HCT116 (cell line): ENCODE results near the gene KIAA0319L. TPM values are rescaled to one million over a fixed set of nuclear protein-coding genes. Genes with fewer than 3 reads are reported as not detected.

Source experiments
- ATAC-seq: fragments of 200-7000 bp; cut with Tn5 transposase; 2 replicates; pipeline ENCODE4 v1.9.1; 2020; ENCODE audit warnings: mild to moderate bottlenecking, moderate library complexity
- BruUV-seq: library from RNA; stranded (reverse); fragments of 400-500 nt; replicated peaks from 2 replicates; lab custom pipeline; 2021; lab: Mats Ljungman, UMichigan
- CTCF ChIA-PET: fragments of 300-600 bp; sonication (Branson Sonifier 250); formaldehyde crosslinking; loops from one replicate; lab custom pipeline; 2021; ENCODE audit warnings: antibody characterized with exemption; lab: Charles Lee
- POLR2A ChIA-PET: fragments of 300-600, 350-600 bp; sonication (Branson Sonifier 250); formaldehyde crosslinking; loops from one replicate; lab custom pipeline; 2021; ENCODE audit warnings: antibody characterized with exemption; lab: Charles Lee
- RAD21 ChIA-PET, 2 experiments: fragments of 300-600 bp; sonication (Branson Sonifier 250); formaldehyde crosslinking; loops; one replicate each; lab custom pipeline; 2023; ENCODE audit warnings: low total read pairs in 2 of 2; ENCODE audit not compliant: uncharacterized antibody in 2 of 2, unreplicated experiment in 2 of 2, low non-redundant PET in 1 of 2; lab: Charles Lee
- DNase-seq: peaks from one replicate; pipeline ENCODE4 v3.0.0-alpha.2; 2010; ENCODE audit warnings: low read depth, low spot score
- H2AFZ ChIP-seq: fragments of 200-600 bp; shearing (Covaris generic), sonication (generic); 2 replicates; pipeline ENCODE4 v1.6.1; 2017; ENCODE audit warnings: low read depth, mixed run types, mixed read lengths, antibody characterized with exemption, low read length; ENCODE audit not compliant: poor library complexity, severe bottlenecking
- H3K27ac ChIP-seq: 2 replicates; pipeline ENCODE4 v1.5.1; 2012; ENCODE audit warnings: low read depth, low read length
- H3K27me3 ChIP-seq: fragments of 200-600 bp; sonication (generic); 2 replicates; pipeline ENCODE4 v1.6.1; 2016; ENCODE audit warnings: mixed run types, low read length, mixed read lengths; ENCODE audit not compliant: insufficient read depth
- H3K36me3 ChIP-seq, 2 experiments: fragments of 200-500 bp in 1 of 2; fragments of 200-600 bp in 1 of 2; sonication (Bioruptor generic) in 1 of 2; sonication (generic) in 1 of 2; 2 replicates each; pipeline versions ENCODE4 v1.5.1 to v1.6.1; 2014 to 2016; ENCODE audit warnings: low read length in 2 of 2, inconsistent platforms in 1 of 2, mixed read lengths in 1 of 2, mixed run types in 1 of 2; ENCODE audit not compliant: insufficient read depth in 2 of 2, control insufficient read depth in 1 of 2
- H3K4me1 ChIP-seq, 2 experiments: fragments of 200-600 bp in 1 of 2; sonication (generic) in 1 of 2; 2 replicates each; pipeline versions ENCODE4 v1.5.1 to v1.6.1; 2012 to 2017; ENCODE audit warnings: low read length in 2 of 2, inconsistent platforms in 1 of 2, mild to moderate bottlenecking in 1 of 2, mixed read lengths in 1 of 2, mixed run types in 1 of 2, moderate library complexity in 1 of 2; ENCODE audit not compliant: insufficient read depth in 2 of 2, control insufficient read depth in 1 of 2
- H3K4me2 ChIP-seq: fragments of 200-600 bp; sonication (generic); 2 replicates; pipeline ENCODE4 v1.6.1; 2017; ENCODE audit warnings: mixed run types, low read length, mixed read lengths
- H3K4me3 ChIP-seq, 2 experiments: fragments of 200-600 bp in 1 of 2; sonication (generic) in 1 of 2; replicated peaks in 1 of 2; 2 replicates each; pipeline ENCODE4 v1.5.1; 2011 to 2016; ENCODE audit warnings: low read length in 2 of 2, control low read depth in 1 of 2, low read depth in 1 of 2, mild to moderate bottlenecking in 1 of 2, mixed read lengths in 1 of 2, mixed run types in 1 of 2
- H3K79me2 ChIP-seq: fragments of 200-600 bp; sonication (generic); 2 replicates; pipeline ENCODE4 v1.6.1; 2017; ENCODE audit warnings: mild to moderate bottlenecking, mixed run types, low read length, moderate library complexity, mixed read lengths; ENCODE audit not compliant: insufficient read depth
- H3K9ac ChIP-seq: fragments of 200-600 bp; sonication (generic); 2 replicates; pipeline ENCODE4 v1.6.1; 2016; ENCODE audit warnings: low read length, mixed read lengths
- H3K9me2 ChIP-seq: fragments of 200-600 bp; sonication (generic), shearing (Covaris generic); 2 replicates; pipeline ENCODE4 v1.6.1; 2017; ENCODE audit warnings: mixed run types, mild to moderate bottlenecking, moderate library complexity; ENCODE audit not compliant: insufficient read depth
- H3K9me3 ChIP-seq, 2 experiments: fragments of 200-500 bp in 1 of 2; fragments of 200-600 bp in 1 of 2; sonication (Bioruptor generic) in 1 of 2; sonication (generic) in 1 of 2; 2 replicates each; pipeline ENCODE4 v1.6.1; 2014 to 2017; ENCODE audit warnings: low read length in 2 of 2, mixed read lengths in 2 of 2, inconsistent platforms in 1 of 2, low read depth in 1 of 2, mild to moderate bottlenecking in 1 of 2, mixed run types in 1 of 2, moderate library complexity in 1 of 2; ENCODE audit not compliant: control insufficient read depth in 1 of 2, insufficient read depth in 1 of 2
- H4K20me1 ChIP-seq: fragments of 200-600 bp; sonication (generic), shearing (Covaris generic); 2 replicates; pipeline ENCODE4 v1.6.1; 2017; ENCODE audit warnings: mixed run types, mild to moderate bottlenecking, moderate library complexity; ENCODE audit not compliant: insufficient read depth
- CBX3 ChIP-seq: IDR thresholded peaks from 2 replicates; pipeline ENCODE4 v1.6.1; 2012; ENCODE audit warnings: low read depth
- EGR1 ChIP-seq: IDR thresholded peaks from 2 replicates; pipeline ENCODE4 v1.6.1; 2012; ENCODE audit warnings: low read depth
- ELF1 ChIP-seq: IDR thresholded peaks from 2 replicates; pipeline ENCODE4 v1.6.1; 2012; ENCODE audit warnings: low read depth, borderline replicate concordance
- EZH2 ChIP-seq: fragments of 200-600 bp; sonication (generic); IDR thresholded peaks from 2 replicates; pipeline ENCODE4 v1.6.1; 2017; ENCODE audit warnings: antibody characterized with exemption, mixed run types
- EZH2phosphoT487 ChIP-seq: fragments of 200-600 bp; IDR thresholded peaks from 2 replicates; pipeline ENCODE4 v1.6.1; 2018; ENCODE audit warnings: antibody characterized with exemption, borderline replicate concordance
- FOSL1 ChIP-seq: IDR thresholded peaks from 2 replicates; pipeline ENCODE4 v1.6.1; 2012; ENCODE audit warnings: low read depth
- JUND ChIP-seq: IDR thresholded peaks from 2 replicates; pipeline ENCODE4 v1.6.1; 2012
- POLR2A ChIP-seq: IDR thresholded peaks from 2 replicates; pipeline ENCODE4 v1.7.0; 2011; ENCODE audit warnings: borderline replicate concordance; ENCODE audit not compliant: insufficient read depth, insufficient read length; ENCODE audit errors: extremely low read depth
- POLR2AphosphoS5 ChIP-seq: IDR thresholded peaks from 2 replicates; pipeline ENCODE4 v1.6.1; 2011; ENCODE audit warnings: mild to moderate bottlenecking, low read depth, low read length, moderate library complexity
- REST ChIP-seq: IDR thresholded peaks from 2 replicates; pipeline ENCODE4 v1.6.1; 2012; ENCODE audit warnings: low read depth
- SIN3A ChIP-seq: IDR thresholded peaks from 2 replicates; pipeline ENCODE4 v1.6.1; 2012; ENCODE audit warnings: low read depth
- SP1 ChIP-seq: IDR thresholded peaks from 2 replicates; pipeline ENCODE4 v1.6.1; 2012; ENCODE audit warnings: low read depth
- SRF ChIP-seq: IDR thresholded peaks from 2 replicates; pipeline ENCODE4 v1.6.1; 2012; ENCODE audit warnings: low read depth
- TCF7L2 ChIP-seq: IDR thresholded peaks from 2 replicates; pipeline ENCODE4 v1.7.0; 2011; ENCODE audit warnings: borderline replicate concordance, inconsistent platforms; ENCODE audit not compliant: insufficient read depth, insufficient read length; ENCODE audit errors: extremely low read depth
- YY1 ChIP-seq: IDR thresholded peaks from 2 replicates; pipeline ENCODE4 v1.6.1; 2011; ENCODE audit warnings: low read length, low read depth, moderate library complexity, mild to moderate bottlenecking; ENCODE audit not compliant: insufficient replicate concordance; ENCODE audit errors: extremely low read depth
- ZFX ChIP-seq: fragments of 450-650 bp; IDR thresholded peaks from 2 replicates; pipeline ENCODE4 v1.6.1; 2017
- ZNF274 ChIP-seq: fragments of 200-500 bp; sonication (Bioruptor generic); IDR thresholded peaks from 2 replicates; pipeline ENCODE4 v1.6.1; 2014; ENCODE audit warnings: mild to moderate bottlenecking, low read depth, low read length, inconsistent platforms
- intact Hi-C: fragments of 100-400 bp; cut with micrococcal nuclease; formaldehyde crosslinking; loops from 2 replicates; pipeline ENCODE4 v1.10.0; 2022
- total RNA-seq: library from RNA; stranded (reverse); gene quantifications from one replicate; pipeline ENCODE4 v1.2.1, GENCODE V29; 2021; ENCODE audit not compliant: unreplicated experiment
- TF ChIP-seq, protein P1 (sequence below): IDR thresholded peaks from 2 replicates; pipeline ENCODE4 v1.6.1; 2011; ENCODE audit warnings: mild to moderate bottlenecking, low read length, moderate library complexity; ENCODE audit not compliant: insufficient replicate concordance; ENCODE audit errors: extremely low read depth
- TF ChIP-seq, protein P2 (sequence below), 3 experiments: fragments of 200-600 bp in 1 of 3; sonication (generic) in 1 of 3; IDR thresholded peaks in 2 of 3; conservative IDR thresholded peaks in 1 of 3; 2 replicates each; pipeline ENCODE4 v1.5.1; 2012 to 2017; ENCODE audit warnings: low read depth in 2 of 3, low read length in 2 of 3, antibody characterized with exemption in 1 of 3, borderline replicate concordance in 1 of 3, control low read depth in 1 of 3, mild to moderate bottlenecking in 1 of 3, mixed read lengths in 1 of 3, mixed run types in 1 of 3, moderate library complexity in 1 of 3; ENCODE audit not compliant: insufficient read depth in 1 of 3
- TF ChIP-seq, protein P3 (sequence below): IDR thresholded peaks from 2 replicates; pipeline ENCODE4 v1.6.1; 2012

KIAA0319L gene
- total RNA-seq, 1 experiment from 2014 or later = 35.6 TPM

DNA sequence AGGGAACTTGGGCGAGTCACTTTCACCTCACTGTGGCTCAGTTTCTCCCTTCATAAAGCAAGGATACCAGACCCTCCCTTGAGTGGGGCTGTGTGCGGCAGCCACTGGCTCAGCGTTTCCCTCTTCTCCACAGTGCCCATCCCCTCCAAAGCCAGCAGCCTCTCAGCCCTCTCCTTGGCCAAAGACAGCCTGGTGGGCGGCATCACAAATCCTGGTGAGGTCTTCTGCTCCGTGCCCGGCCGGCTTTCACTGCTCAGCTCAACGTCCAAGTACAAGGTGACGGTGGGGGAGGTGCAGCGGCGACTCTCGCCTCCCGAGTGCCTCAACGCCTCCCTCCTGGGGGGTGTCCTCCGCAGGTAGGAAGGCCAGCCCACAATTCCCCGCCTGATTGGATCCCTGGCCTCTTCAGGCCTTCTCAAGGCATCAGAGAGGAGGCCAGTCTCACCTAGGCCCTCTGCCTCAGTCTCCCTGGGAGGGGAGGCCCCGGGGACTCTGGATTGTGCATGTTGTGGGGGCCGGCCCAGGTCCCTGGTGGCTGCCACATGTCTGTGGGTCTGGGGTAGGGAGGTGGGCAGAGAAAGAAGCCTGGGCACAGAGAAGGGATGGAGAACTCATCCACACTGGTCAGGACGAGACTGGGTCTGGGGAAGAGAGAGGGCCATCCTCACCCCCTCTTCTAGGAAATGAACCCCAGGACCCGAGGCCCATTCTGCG, 31.2 kb upstream of the KIAA0319L start:
- Histone ChIP-seq H3K36me3 (peaks cover 0 to 8% of the 10 kb centered on the region in 2 experiments; a peak in 1 of 4 replicates), H3K4me3 (no peak overlapping the region), H3K27me3 (no peaks in the 10 kb centered on the region), H3K4me1 (no peaks in the 10 kb centered on the region), H3K79me2 (no peaks in the 10 kb centered on the region), H3K9me3 (no peaks in the 10 kb centered on the region), H3K9me2 (no peaks in the 10 kb centered on the region), H4K20me1 (no peaks in the 10 kb centered on the region), H2AFZ (no peak overlapping the region), H3K9ac (no peak overlapping the region), H3K4me2 (no peak overlapping the region), H3K27ac (no peak overlapping the region)
- no TSS peak for BruUV-seq
- DNase-seq (no peak), ATAC-seq (no peak)
- CTCF ChIA-PET = no interaction called here
- POLR2A ChIA-PET = no interaction called here
- RAD21 ChIA-PET = no interaction called here
- intact Hi-C loops = no loop called here
- TF ChIP-seq ZNF274 (no peak), SP1 (no peak), EZH2 (no peak), YY1 (no peak), ELF1 (no peak), REST (no peak), FOSL1 (no peak), JUND (no peak), SIN3A (no peak), EZH2phosphoT487 (no peak), SRF (no peak), POLR2AphosphoS5 (no peak), EGR1 (no peak), TCF7L2 (no peak), ZFX (no peak), POLR2A (no peak), CBX3 (no peak)
- TF ChIP-seq, protein P1, sequence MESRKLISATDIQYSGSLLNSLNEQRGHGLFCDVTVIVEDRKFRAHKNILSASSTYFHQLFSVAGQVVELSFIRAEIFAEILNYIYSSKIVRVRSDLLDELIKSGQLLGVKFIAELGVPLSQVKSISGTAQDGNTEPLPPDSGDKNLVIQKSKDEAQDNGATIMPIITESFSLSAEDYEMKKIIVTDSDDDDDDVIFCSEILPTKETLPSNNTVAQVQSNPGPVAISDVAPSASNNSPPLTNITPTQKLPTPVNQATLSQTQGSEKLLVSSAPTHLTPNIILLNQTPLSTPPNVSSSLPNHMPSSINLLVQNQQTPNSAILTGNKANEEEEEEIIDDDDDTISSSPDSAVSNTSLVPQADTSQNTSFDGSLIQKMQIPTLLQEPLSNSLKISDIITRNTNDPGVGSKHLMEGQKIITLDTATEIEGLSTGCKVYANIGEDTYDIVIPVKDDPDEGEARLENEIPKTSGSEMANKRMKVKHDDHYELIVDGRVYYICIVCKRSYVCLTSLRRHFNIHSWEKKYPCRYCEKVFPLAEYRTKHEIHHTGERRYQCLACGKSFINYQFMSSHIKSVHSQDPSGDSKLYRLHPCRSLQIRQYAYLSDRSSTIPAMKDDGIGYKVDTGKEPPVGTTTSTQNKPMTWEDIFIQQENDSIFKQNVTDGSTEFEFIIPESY = no peak
- TF ChIP-seq, protein P2, sequence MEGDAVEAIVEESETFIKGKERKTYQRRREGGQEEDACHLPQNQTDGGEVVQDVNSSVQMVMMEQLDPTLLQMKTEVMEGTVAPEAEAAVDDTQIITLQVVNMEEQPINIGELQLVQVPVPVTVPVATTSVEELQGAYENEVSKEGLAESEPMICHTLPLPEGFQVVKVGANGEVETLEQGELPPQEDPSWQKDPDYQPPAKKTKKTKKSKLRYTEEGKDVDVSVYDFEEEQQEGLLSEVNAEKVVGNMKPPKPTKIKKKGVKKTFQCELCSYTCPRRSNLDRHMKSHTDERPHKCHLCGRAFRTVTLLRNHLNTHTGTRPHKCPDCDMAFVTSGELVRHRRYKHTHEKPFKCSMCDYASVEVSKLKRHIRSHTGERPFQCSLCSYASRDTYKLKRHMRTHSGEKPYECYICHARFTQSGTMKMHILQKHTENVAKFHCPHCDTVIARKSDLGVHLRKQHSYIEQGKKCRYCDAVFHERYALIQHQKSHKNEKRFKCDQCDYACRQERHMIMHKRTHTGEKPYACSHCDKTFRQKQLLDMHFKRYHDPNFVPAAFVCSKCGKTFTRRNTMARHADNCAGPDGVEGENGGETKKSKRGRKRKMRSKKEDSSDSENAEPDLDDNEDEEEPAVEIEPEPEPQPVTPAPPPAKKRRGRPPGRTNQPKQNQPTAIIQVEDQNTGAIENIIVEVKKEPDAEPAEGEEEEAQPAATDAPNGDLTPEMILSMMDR (IDR thresholded peaks at IDR 0.05 in 2 of 3, conservative IDR thresholded peaks at IDR 0.05 in 1 of 3; ENCODE audit: borderline replicate concordance in 1 of 3, insufficient read depth in 1 of 3, low read depth in 2 of 3, low read length in 2 of 3) = no peak
- TF ChIP-seq, protein P3, sequence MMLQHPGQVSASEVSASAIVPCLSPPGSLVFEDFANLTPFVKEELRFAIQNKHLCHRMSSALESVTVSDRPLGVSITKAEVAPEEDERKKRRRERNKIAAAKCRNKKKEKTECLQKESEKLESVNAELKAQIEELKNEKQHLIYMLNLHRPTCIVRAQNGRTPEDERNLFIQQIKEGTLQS = no peak
